BJ (cell line): ENCODE results near the gene SLC45A1. TPM values are rescaled to one million over a fixed set of nuclear protein-coding genes. Genes with fewer than 3 reads are reported as not detected.

ENCODE experiments used
- CTCF ChIA-PET: fragments of 350-600 bp; formaldehyde crosslinking; extraction: SDS; loops from one replicate; lab custom pipeline; 2021; ENCODE audit warnings: antibody characterized with exemption, inconsistent platforms; lab: Yijun Ruan, JAX
- POLR2A ChIA-PET: fragments of 300-600 bp; sonication (Branson Sonifier 250); formaldehyde crosslinking; extraction: SDS; loops from one replicate; lab custom pipeline; 2021; ENCODE audit warnings: antibody characterized with exemption; lab: Charles Lee
- DNase-seq: peaks from one replicate; pipeline ENCODE4 v3.0.0-alpha.2; 2011; ENCODE audit warnings: low read depth
- H3K27me3 ChIP-seq: 2 replicates; pipeline ENCODE4 v1.6.0; 2011; ENCODE audit warnings: low read length; ENCODE audit not compliant: control insufficient read depth, insufficient read depth
- H3K36me3 ChIP-seq: 2 replicates; pipeline ENCODE4 v1.5.1; 2011; ENCODE audit warnings: low read length; ENCODE audit not compliant: control insufficient read depth, insufficient read depth
- H3K4me3 ChIP-seq: 2 replicates; pipeline ENCODE4 v1.5.1; 2011; ENCODE audit warnings: low read depth, mild to moderate bottlenecking, control low read depth, low read length
- CTCF ChIP-seq: IDR thresholded peaks from 2 replicates; pipeline ENCODE4 v1.5.1; 2011; ENCODE audit warnings: low read depth, mild to moderate bottlenecking, control low read depth, inconsistent platforms, low read length, moderate library complexity; ENCODE audit not compliant: insufficient read depth
- polyA plus RNA-seq: library from polyadenylated mRNA; depleted of rRNA; stranded (reverse); fragments of >200 nt; gene quantifications from 2 replicates; pipeline ENCODE4 v1.2.3, GENCODE V29; 2011

The SLC45A1 gene
- polyA plus RNA-seq, 1 experiment = 1.4 TPM

GRCh38 chr1:8312235-8313218 lies 5.4 kb upstream of the SLC45A1 start:
- POLR2A ChIA-PET = no interaction called here
- Histone ChIP-seq H3K27me3 (no peaks in the 10 kb centered on the region), H3K4me3 (no peak overlapping the region), H3K36me3 (no peaks in the 10 kb centered on the region)
- CTCF ChIA-PET = interaction anchor here (0.6 to 7.0 kb wide), 10 partner anchors 10 to 337 kb away, joined by 3 to 114 read pairs (median 10); no protein-coding TSS in a partner anchor
- DNase-seq = no peak
- no peak for TF ChIP-seq CTCF

GRCh38 chr1:8313231-8313630 lies 4.7 kb upstream of the SLC45A1 start:
- CTCF ChIA-PET = interaction anchor here (1.0 to 7.0 kb wide), 9 partner anchors 12 to 338 kb away, joined by 4 to 114 read pairs (median 6); no protein-coding TSS in a partner anchor
- no peak for DNase-seq
- Histone ChIP-seq H3K27me3 (no peaks in the 10 kb centered on the region), H3K36me3 (no peaks in the 10 kb centered on the region), H3K4me3 (no peak overlapping the region)
- POLR2A ChIA-PET = no interaction called here
- no peak for TF ChIP-seq CTCF

GRCh38 chr1:8314346-8315280 lies 3.3 kb upstream of the SLC45A1 start:
- no peaks in the 10 kb centered on the region for H3K36me3 ChIP-seq
- H3K27me3 ChIP-seq = no peaks in the 10 kb centered on the region
- TF ChIP-seq CTCF = peak; percentile 89
- H3K4me3 ChIP-seq = no peak overlapping the region
- ChIA-PET CTCF (interaction anchor here (0.5 to 7.0 kb wide), 40 partner anchors 9 to 392 kb away, joined by 3 to 114 read pairs (median 4); partner anchors contain the start of gene ERRFI1), POLR2A (interaction anchor here (0.7 to 1.2 kb wide), 2 partner anchors 295 kb away, joined by 3 read pairs; no protein-coding TSS in a partner anchor)
- no peak for DNase-seq

- Histone ChIP-seq H3K27me3 (no peaks in the 10 kb centered on the region), H3K4me3 (no peak overlapping the region), H3K36me3 (no peaks in the 10 kb centered on the region)
- ChIA-PET POLR2A (interaction anchor here (0.5 to 1.2 kb wide), 2 partner anchors 179 to 296 kb away, joined by 3 to 5 read pairs; no protein-coding TSS in a partner anchor), CTCF (interaction anchor here (0.6 to 7.0 kb wide), 15 partner anchors 9 to 340 kb away, joined by 3 to 114 read pairs (median 7); partner anchors contain the start of gene ERRFI1)
- no peak for TF ChIP-seq CTCF
- no peak for DNase-seq
Measured at GRCh38 chr1:8315573-8316475, 2.1 kb upstream of the SLC45A1 start.
